Activated CD8-positive, alpha-beta memory T cell treated with anti-CD3 and anti-CD28 coated beads, Interleukin-2, amount 50 U/mL, for 48 hours (primary cell): ENCODE data around the gene CSH2.
"Not testable (repeated sequence)": the region's sequence is repeated elsewhere in the genome, so short reads cannot be mapped to it uniquely, and the experiment has no call there.

ENCODE experiments used
- DNase-seq: peaks from one replicate; pipeline ENCODE4 v3.0.0-alpha.2; 2020

Gene CSH2

DNA sequence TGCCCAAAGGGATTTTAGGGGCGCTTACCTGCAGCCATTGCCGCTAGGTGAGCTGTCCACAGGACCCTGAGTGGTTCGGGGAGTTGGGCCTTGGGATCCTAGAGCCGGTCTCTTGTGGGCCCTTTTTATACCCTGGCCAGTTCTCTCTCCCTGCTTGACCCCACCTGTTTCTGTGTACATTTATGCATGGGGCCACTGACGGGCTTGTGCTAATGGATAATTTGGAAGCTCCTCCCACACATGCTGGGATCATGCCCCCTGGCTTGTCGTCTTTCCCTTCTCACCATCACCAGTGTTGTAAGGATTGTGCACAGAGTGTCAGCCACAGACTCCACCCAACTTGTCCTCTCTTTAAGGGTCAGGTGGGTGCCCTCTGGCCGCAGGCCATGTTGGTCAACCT is at the start of gene CSH2:
CSH2 (minus strand) TSS at position 101 of the 400 bp plus-strand sequence; CDS start at position 38, 63 bp downstream.
- not testable (repeated sequence) for DNase-seq

GRCh38 chr17:63922402-63922801 is 48.9 kb upstream of the CSH2 start:
- not testable (repeated sequence) for DNase-seq

DNA sequence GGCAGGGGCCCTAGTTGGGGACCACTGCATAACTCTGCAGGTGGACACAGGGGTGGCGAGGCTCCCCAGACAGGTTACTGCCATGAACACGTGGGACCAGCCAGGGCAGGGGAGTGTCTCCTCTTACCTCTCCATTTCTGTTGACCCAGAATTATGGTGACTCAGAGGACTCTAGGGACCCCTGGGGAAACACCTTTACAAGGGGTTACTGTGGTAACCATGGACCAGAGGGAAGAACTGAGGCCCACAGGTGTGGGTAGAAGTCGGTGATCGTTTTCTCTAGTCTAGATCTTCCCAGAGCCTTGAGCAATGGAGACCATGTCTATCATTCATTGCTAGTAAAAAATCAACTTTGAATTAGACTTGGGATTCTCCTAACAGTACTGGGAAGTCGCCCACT is 47.3 kb upstream of the CSH2 start:
- not testable (repeated sequence) for DNase-seq

DNA sequence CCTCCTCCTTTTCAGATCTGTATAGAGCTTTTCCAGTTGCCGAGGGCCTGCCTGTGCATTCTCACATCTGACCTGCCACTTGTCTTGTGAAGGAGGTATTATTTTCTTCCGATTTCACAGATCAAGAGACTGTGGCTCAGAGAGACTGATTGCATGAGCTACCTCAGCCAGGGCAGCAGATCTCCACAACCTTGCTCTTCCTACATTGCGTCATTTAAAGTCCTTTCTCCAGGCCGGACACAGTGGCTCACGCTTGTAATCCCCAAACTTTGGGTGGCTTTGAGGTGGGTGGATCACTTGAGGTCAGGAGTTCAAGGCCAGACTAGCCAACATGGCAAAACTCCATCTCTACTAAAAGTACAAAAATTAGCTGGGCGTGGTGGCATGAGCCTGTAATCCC is 46.6 kb upstream of the CSH2 start:
- DNase-seq, result not testable (repeated sequence)

GRCh38 chr17:63919311-63919723 is 45.8 kb upstream of the CSH2 start:
- DNase-seq, result peak; percentile 83

- DNase-seq, result not testable (repeated sequence)
Observed at GRCh38 chr17:63918789-63919305, 45.4 kb upstream of the CSH2 start, which contains the start of gene GH1. Gene GH1 (minus strand): TSS chr17:63918839. CDS start chr17:63918776, 63 bp downstream.

GRCh38 chr17:63918305-63918704 is 44.8 kb upstream of the CSH2 start:
- no peak for DNase-seq

DNA sequence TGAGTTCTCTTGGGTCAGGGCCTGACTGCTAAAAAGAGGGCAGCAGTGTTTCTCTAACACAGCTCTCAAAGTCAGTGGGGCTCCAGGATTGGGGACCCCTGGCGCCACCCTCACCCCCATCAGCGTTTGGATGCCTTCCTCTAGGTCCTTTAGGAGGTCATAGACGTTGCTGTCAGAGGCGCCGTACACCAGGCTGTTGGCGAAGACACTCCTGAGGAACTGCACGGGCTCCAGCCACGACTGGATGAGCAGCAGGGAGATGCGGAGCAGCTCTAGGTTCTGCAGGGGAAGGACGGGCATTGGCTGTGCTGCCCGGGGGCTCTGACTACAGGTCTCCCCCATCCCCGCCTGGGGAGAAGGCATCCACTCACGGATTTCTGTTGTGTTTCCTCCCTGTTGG is 44.2 kb upstream of the CSH2 start:
- DNase-seq, result no peak

GRCh38 chr17:63917206-63917605 is 43.7 kb upstream of the CSH2 start:
- not testable (repeated sequence) for DNase-seq

- no peak for DNase-seq
Observed at GRCh38 chr17:63916566-63917185, 43.2 kb upstream of the CSH2 start.

- not testable (repeated sequence) for DNase-seq
Observed at GRCh38 chr17:63915753-63916152, 42.3 kb upstream of the CSH2 start.

GRCh38 chr17:63914471-63914870 is 41.0 kb upstream of the CSH2 start:
- DNase-seq, result no peak

DNA sequence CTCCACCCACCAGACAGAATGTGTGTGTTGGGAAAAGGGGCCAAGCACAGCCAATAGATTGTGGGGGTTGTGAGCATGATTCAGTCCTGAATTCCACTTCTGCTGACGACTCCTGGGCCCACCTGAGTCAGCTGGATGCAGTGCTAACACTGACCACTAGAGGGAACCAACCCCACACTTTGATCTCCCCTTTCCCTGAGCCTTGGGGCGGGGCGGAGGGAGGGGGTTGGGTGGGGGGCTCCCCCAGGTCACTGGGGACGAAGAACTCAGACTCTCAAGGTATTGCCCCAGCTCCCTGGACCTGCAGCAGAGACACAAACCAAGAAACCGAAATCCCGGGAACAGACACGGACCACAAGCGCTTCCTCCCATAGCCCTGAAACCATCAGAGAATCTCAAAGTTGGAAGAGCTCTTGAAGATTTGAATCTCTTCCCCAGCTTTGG is 38.2 kb upstream of the CSH2 start:
- DNase-seq, result peak; percentile 88

DNA sequence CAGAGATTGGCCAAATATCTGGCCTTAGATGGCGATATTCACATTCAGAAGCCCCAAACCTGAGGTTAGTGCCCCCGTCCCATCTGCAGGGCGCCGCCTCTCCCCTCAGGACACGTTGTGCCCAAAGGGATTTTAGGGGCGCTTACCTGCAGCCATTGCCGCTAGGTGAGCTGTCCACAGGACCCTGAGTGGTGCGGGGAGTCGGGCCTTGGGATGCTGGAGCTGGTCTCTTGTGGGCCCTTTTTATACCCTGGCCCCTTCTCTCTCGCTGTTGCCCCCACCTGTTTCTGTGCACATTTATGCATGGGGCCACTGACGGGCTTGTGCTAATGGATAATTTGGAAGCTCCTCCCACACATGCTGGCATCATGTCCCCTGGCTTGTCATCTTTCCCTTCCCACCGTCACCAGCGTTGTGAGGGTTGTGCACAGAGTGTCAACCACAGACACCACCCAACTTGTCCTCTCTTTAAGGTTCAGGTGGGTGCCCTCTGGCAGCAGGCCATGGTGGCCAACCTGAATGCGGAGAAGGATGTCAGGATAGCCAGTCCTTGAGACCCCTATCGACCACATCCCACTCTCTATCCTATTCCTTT is 37.7 kb upstream of the CSH2 start, which contains the start of gene CSHL1:
CSHL1 (minus strand) TSS at position 218 of the 595 bp plus-strand sequence; CDS start at position 156, 62 bp downstream.
- DNase-seq, result no peak

- DNase-seq, result no peak
Observed at GRCh38 chr17:63910096-63910495, 36.6 kb upstream of the CSH2 start.

DNA sequence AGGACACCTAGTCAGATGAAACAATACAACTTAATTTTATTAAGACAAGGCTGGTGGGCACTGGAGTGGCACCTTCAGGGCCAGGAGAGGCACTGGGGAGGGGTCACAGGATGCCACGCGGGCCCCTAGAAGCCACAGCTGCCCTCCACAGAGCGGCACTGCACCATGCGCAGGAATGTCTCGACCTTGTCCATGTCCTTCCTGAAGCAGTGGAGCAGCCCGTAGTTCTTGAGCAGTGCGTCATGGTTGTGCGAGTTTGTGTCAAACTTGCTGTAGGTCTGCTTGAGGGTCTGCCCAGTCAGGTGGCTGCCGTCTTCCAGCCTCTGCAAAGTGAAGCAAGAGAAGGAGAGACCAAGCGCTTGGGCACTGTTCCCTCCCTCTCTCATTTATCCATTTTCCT is 36.1 kb upstream of the CSH2 start:
- DNase-seq, result not testable (repeated sequence)

GRCh38 chr17:63907161-63907778 is 33.8 kb upstream of the CSH2 start:
- not testable (repeated sequence) for DNase-seq

DNA sequence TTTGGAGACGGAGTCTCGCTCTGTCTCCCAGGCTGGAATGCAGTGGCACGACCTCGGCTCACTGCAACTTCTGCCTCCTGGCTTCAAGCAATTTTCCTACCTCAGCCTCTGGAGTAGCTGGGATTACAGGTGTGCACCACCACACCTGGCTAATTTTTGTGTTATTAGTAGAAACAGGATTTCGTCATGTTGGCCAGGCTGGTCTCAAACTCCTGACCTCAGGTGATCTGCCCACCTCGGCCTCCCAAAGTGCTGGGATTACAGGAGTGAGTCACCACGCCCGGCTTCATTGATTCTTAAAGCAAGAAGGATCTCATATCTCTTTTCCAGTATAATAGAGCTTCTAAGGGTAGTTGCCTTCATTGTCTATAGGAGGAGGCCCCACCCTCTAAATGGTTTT is 31.3 kb upstream of the CSH2 start:
- not testable (repeated sequence) for DNase-seq

GRCh38 chr17:63903787-63904201 is 30.3 kb upstream of the CSH2 start:
- DNase-seq, result not testable (repeated sequence)

DNA sequence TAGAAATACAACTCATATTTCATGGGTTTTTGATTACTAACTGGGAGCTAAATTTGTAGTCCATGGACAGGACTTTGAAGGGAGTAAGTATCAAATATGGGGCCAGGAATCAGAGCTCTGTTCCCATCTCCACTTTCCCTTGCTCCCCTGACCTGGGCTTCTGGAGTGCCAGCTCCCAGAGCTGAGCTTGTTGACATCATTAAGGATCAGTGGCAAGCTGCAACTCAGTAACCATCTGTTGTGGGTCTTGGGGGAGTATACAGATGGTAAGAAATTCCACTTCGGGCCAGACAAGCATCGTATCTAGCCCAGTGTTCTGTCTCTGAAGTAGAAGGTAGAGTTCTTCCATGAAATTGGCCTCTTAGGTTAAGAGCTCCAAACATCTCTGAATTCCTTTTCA is 28.5 kb upstream of the CSH2 start:
- not testable (repeated sequence) for DNase-seq

- not testable (repeated sequence) for DNase-seq
Observed at GRCh38 chr17:63898899-63899798, 25.7 kb upstream of the CSH2 start.
